H1 (cell line): ENCODE measurements around the gene KLF16. TPM values are rescaled to one million over a fixed set of nuclear protein-coding genes. Genes with fewer than 3 reads are reported as not detected.

Source experiments
- BACH1 ChIP-seq: IDR thresholded peaks from 2 replicates; pipeline ENCODE4 v1.6.1; 2012; ENCODE audit warnings: low read length, improper control_type of control experiment
- JUN ChIP-seq: IDR thresholded peaks from 2 replicates; pipeline ENCODE4 v1.6.1; 2011; ENCODE audit warnings: low read depth, mild to moderate bottlenecking, improper control_type of control experiment, low read length
- RXRA ChIP-seq: IDR thresholded peaks from 2 replicates; pipeline ENCODE4 v1.6.1; 2011; ENCODE audit warnings: low read depth, mild to moderate bottlenecking, low read length, moderate library complexity; ENCODE audit not compliant: insufficient read depth
- SRF ChIP-seq: IDR thresholded peaks from 2 replicates; pipeline ENCODE4 v1.6.1; 2011; ENCODE audit warnings: mild to moderate bottlenecking, low read depth, low read length, moderate library complexity
- TBP ChIP-seq: IDR thresholded peaks from 2 replicates; pipeline ENCODE4 v1.6.1; 2011; ENCODE audit warnings: low read depth, low read length, improper control_type of control experiment
- ZNF274 ChIP-seq: IDR thresholded peaks from 2 replicates; pipeline ENCODE4 v1.7.0; 2012; ENCODE audit warnings: low read length, borderline replicate concordance; ENCODE audit errors: extremely low read depth
- polyA plus RNA-seq, 7 experiments: library from polyadenylated mRNA; depleted of rRNA in 3 of 7; stranded (reverse) in 5 of 7; unstranded in 2 of 7; fragments of >200 nt in 5 of 7; fragments of 200-250 nt in 2 of 7; gene quantifications; 1 replicate in 5 of 7; 2 replicates in 1 of 7; 4 replicates in 1 of 7; pipeline versions ENCODE4 v1.2.1 to v1.2.3, GENCODE V29; 2011 to 2013; ENCODE audit warnings: missing spikeins in 2 of 7, mixed read lengths in 2 of 7
- total RNA-seq: library from RNA; stranded (reverse); fragmentation: NEBNext Ultra II Directional; extraction: Animal tissue kit (Norgen Biotek cat#: 25700); gene quantifications from 2 replicates; pipeline ENCODE4 v1.2.1, GENCODE V29; 2021

The KLF16 gene
- total and polyA plus RNA-seq, 2 of the 8 experiments (the other 6 are each of a cell fraction or from before 2014, with no cell fraction given) = 14.3 to 45.9 TPM

DNA sequence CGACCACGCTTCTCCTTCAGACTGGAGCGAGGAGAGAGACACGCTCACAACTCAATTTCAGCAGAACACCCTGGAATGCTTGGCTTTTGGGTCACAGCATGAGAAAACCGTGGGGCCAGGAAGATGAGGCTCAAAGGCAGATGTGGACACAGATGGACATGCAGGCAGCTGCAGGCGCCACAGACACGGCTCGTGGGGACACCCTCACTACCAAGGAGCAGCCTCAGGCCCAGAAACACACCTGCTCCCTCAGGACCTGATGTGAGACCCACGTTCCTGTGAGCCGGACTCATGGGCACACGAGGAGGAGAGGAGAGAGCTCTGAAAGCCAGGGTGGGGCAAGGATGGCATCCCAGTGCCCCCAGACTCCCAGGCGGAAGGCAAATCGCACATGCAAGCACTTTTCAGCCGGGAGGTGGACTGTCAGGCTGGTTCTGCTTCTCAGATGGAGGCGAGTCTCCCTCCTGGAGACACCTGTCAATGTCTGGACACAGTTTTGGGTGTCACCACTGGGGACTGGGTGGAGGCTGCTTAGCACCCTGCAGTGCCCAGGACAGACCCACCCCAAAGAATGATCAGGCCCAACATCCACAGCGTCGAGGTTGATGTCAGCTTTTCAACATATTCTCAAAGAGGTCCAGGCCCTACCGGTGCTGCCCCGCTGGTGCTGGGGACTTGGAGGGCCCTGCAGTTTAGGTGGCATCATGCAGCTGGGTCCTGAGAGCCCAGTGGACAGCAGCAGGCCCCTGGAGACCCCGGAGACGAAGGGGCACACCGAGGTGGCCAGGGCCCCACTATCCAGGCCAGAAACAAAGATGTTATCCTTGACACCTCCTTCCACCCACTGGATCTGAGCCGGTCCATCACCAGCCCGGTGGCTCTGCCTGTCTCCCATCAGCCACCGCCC lies 19.7 kb upstream of the KLF16 start (continued):
- no peak for TF ChIP-seq SRF
- TF ChIP-seq JUN = no peak
- no peak for TF ChIP-seq RXRA
- no peak for TF ChIP-seq TBP
- TF ChIP-seq ZNF274 = no peak
- TF ChIP-seq BACH1 = no peak
